ENCODE measurements around the gene FXYD3. TPM values are rescaled to one million over a fixed set of nuclear protein-coding genes. Genes with fewer than 3 reads are reported as not detected.
"Not testable (repeated sequence)": the region's sequence is repeated elsewhere in the genome, so short reads cannot be mapped to it uniquely, and the experiment has no call there.

The FXYD3 gene
- polyA plus RNA-seq, 3 donors = 18.6 to 23.9 (median 23.1) TPM

- peak; percentile 75 for DNase-seq
These were observed 25.6 kb downstream of the FXYD3 start for GRCh38 chr19:35140962-35141836.

- DNase-seq = no peak
These were observed 26.4 kb downstream of the FXYD3 start for GRCh38 chr19:35141837-35142605.

- no peak for DNase-seq
These were observed 27.1 kb downstream of the FXYD3 start for GRCh38 chr19:35142606-35143230.

- DNase-seq = no peak
These were observed 27.6 kb downstream of the FXYD3 start, which contains the start of gene FXYD7 for GRCh38 chr19:35143231-35143715. Gene FXYD7 (plus strand): TSS chr19:35143255. CDS start chr19:35143334, 79 bp downstream.

- no peak for DNase-seq
These were observed 28.2 kb downstream of the FXYD3 start for GRCh38 chr19:35143818-35144217.

GRCh38 chr19:35144259-35144599, 28.6 kb downstream of the FXYD3 start:
- DNase-seq = no peak

- peak; percentile 68 for DNase-seq
These were observed 29.2 kb downstream of the FXYD3 start for GRCh38 chr19:35144600-35145436.

GRCh38 chr19:35146746-35147459, 31.3 kb downstream of the FXYD3 start:
- DNase-seq = no peak

GRCh38 chr19:35149463-35149862, 33.8 kb downstream of the FXYD3 start:
- no peak for DNase-seq

GRCh38 chr19:35150445-35150844, 34.8 kb downstream of the FXYD3 start:
- no peak for DNase-seq

- no peak for DNase-seq
These were observed 35.8 kb downstream of the FXYD3 start for GRCh38 chr19:35151273-35152065.

GRCh38 chr19:35153129-35153522, 37.5 kb downstream of the FXYD3 start:
- DNase-seq = not testable (repeated sequence)

GRCh38 chr19:35153701-35154524, 38.3 kb downstream of the FXYD3 start:
- no peak for DNase-seq

- DNase-seq = no peak
These were observed 39.1 kb downstream of the FXYD3 start, which contains the start of gene FXYD5 for GRCh38 chr19:35154525-35155406. Gene FXYD5 (plus strand): TSS chr19:35154735. CDS start chr19:35155551, 816 bp downstream.

- DNase-seq = no peak
These were observed 39.8 kb downstream of the FXYD3 start for GRCh38 chr19:35155441-35155840.

GRCh38 chr19:35155981-35156672, 40.5 kb downstream of the FXYD3 start:
- DNase-seq = no peak

GRCh38 chr19:35156673-35157014, 41.0 kb downstream of the FXYD3 start:
- no peak for DNase-seq

All from renal pelvis (tissue), 4 donors.